ENCODE measurements around the gene RHBDF1. TPM values are rescaled to one million over a fixed set of nuclear protein-coding genes. Genes with fewer than 3 reads are reported as not detected.

RHBDF1 gene
- total RNA-seq, 3 donors from 2014 or later (not counting 1 experiment from before 2014, with no cell fraction given): 0.26 to 1.1 (median 0.78) TPM

- Histone ChIP-seq H3K27me3 (ENCODE audit: control insufficient read depth, insufficient read depth, low read length) (no peaks in the 10 kb centered on the region), H3K27ac (ENCODE audit: low read length) (no peak overlapping the region), H3K9me3 (ENCODE audit: control insufficient read depth, insufficient read depth, low read length) (no peaks in the 10 kb centered on the region), H3K4me1 (ENCODE audit: control insufficient read depth, insufficient read depth, low read length) (peaks cover 54% of the 10 kb centered on the region), H3K36me3 (ENCODE audit: control insufficient read depth, insufficient read depth, low read length) (peaks cover 2% of the 10 kb centered on the region), H3K4me3 (ENCODE audit: low read length) (no peak overlapping the region)
- H3K9me3 Mint-ChIP-seq: no peaks in the 10 kb centered on the region
- intact Hi-C loops (cut with micrococcal nuclease): no loop called here
- peaks cover 34 to 55% of the 10 kb centered on the region in 2 donors for H3K4me1 Mint-ChIP-seq
- peak overlapping the region; percentile 91 for H3K4me3 Mint-ChIP-seq
- ATAC-seq: peak in 1 of 3 donors; percentile 34
- H3K27ac Mint-ChIP-seq: peak overlapping the region; percentile 77 to 84
- H3K36me3 Mint-ChIP-seq: no peaks in the 10 kb centered on the region
- H3K27me3 Mint-ChIP-seq (ENCODE audit: low read depth in 2 of 2): peaks cover 0 to 5% of the 10 kb centered on the region in 2 donors
- DNase-seq: no peak
- TF ChIP-seq CTCF (IDR thresholded peaks at IDR 0.05): no peak
- WGBS (ENCODE audit: insufficient coverage): 67% methylated on average over 32 of the region's 32 CpGs
Observed at GRCh38 chr16:79151-80054, 7.0 kb upstream of the RHBDF1 start.

GRCh38 chr16:78444-79150 lies 6.2 kb upstream of the RHBDF1 start:
- ATAC-seq: peak; percentile 24 to 27 (median 25)
- DNase-seq: peak in 1 of 2 donors; percentile 48
- Histone ChIP-seq H3K36me3 (ENCODE audit: control insufficient read depth, insufficient read depth, low read length) (peaks cover 2% of the 10 kb centered on the region), H3K27ac (ENCODE audit: low read length) (peak overlapping the region; percentile 28), H3K9me3 (ENCODE audit: control insufficient read depth, insufficient read depth, low read length) (no peaks in the 10 kb centered on the region), H3K4me1 (ENCODE audit: control insufficient read depth, insufficient read depth, low read length) (peaks cover 46% of the 10 kb centered on the region), H3K4me3 (ENCODE audit: low read length) (peak overlapping the region; percentile 41), H3K27me3 (ENCODE audit: control insufficient read depth, insufficient read depth, low read length) (peaks cover 3% of the 10 kb centered on the region)
- no peak for TF ChIP-seq CTCF (IDR thresholded peaks at IDR 0.05)
- no peaks in the 10 kb centered on the region for H3K9me3 Mint-ChIP-seq
- peak overlapping the region; percentile 91 for H3K4me3 Mint-ChIP-seq
- intact Hi-C loops (cut with micrococcal nuclease): no loop called here
- peaks cover 0 to 9% of the 10 kb centered on the region in 2 donors for H3K27me3 Mint-ChIP-seq (ENCODE audit: low read depth in 2 of 2)
- peaks cover 28 to 47% of the 10 kb centered on the region in 2 donors for H3K4me1 Mint-ChIP-seq
- no peaks in the 10 kb centered on the region for H3K36me3 Mint-ChIP-seq
- WGBS (ENCODE audit: insufficient coverage): 10% methylated on average over 36 of the region's 36 CpGs
- peak overlapping the region; percentile 77 to 84 for H3K27ac Mint-ChIP-seq

GRCh38 chr16:77807-78443 lies 5.5 kb upstream of the RHBDF1 start, which contains the start of gene MPG:
MPG (plus strand) TSS chr16:78225; CDS start chr16:78310, 85 bp downstream.
- H3K27ac ChIP-seq (ENCODE audit: low read length): peak within 1 kb of the TSS; percentile 44
- peaks cover 7% of the 10 kb centered on the region for H3K27me3 ChIP-seq (ENCODE audit: control insufficient read depth, insufficient read depth, low read length)
- no peak for TF ChIP-seq CTCF (IDR thresholded peaks at IDR 0.05)
- DNase-seq: peak; percentile 81 to 88
- H3K4me3 Mint-ChIP-seq: peak within 1 kb of the TSS; percentile 91
- under 1% methylated on average over 83 of the region's 83 CpGs for WGBS (ENCODE audit: insufficient coverage)
- intact Hi-C loops (cut with micrococcal nuclease): no loop called here
- peaks cover 2% of the 10 kb centered on the region for H3K36me3 ChIP-seq (ENCODE audit: control insufficient read depth, insufficient read depth, low read length)
- H3K9me3 ChIP-seq (ENCODE audit: control insufficient read depth, insufficient read depth, low read length): no peaks in the 10 kb centered on the region
- H3K4me1 ChIP-seq (ENCODE audit: control insufficient read depth, insufficient read depth, low read length): peaks cover 41% of the 10 kb centered on the region
- H3K4me1 Mint-ChIP-seq: peaks cover 25 to 43% of the 10 kb centered on the region in 2 donors
- H3K27ac Mint-ChIP-seq: peak within 1 kb of the TSS; percentile 77 to 84
- no peaks in the 10 kb centered on the region for H3K36me3 Mint-ChIP-seq
- peak; percentile 83 to 89 (median 86) for ATAC-seq
- no peaks in the 10 kb centered on the region for H3K9me3 Mint-ChIP-seq
- H3K4me3 ChIP-seq (ENCODE audit: low read length): peak within 1 kb of the TSS; percentile 64
- peaks cover 0 to 16% of the 10 kb centered on the region in 2 donors for H3K27me3 Mint-ChIP-seq (ENCODE audit: low read depth in 2 of 2)
